RWPE1 (cell line): ENCODE measurements around the gene ULK1.

ENCODE experiments used
- CTCF ChIA-PET: fragments of 350-600 bp; sonication (Branson Sonifier 250); formaldehyde crosslinking; extraction: SDS; loops from one replicate; lab custom pipeline; 2021; lab: Yijun Ruan, JAX
- POLR2A ChIA-PET: fragments of 400-600 bp; formaldehyde crosslinking; extraction: SDS; loops from one replicate; lab custom pipeline; 2020; ENCODE audit warnings: antibody characterized with exemption; ENCODE audit not compliant: low non-redundant PET; lab: Yijun Ruan, JAX
- DNase-seq: peaks from one replicate; pipeline ENCODE4 v3.0.0; 2012; ENCODE audit warnings: low spot score
- H3K27ac ChIP-seq: fragments of 450-650 bp; 2 replicates; pipeline ENCODE4 v1.5.1; 2017
- TF ChIP-seq, protein P1 (sequence below): fragments of 450-650 bp; conservative IDR thresholded peaks from 2 replicates; pipeline ENCODE4 v1.5.1; 2017; ENCODE audit warnings: low read depth, mild to moderate bottlenecking

Gene ULK1

DNA sequence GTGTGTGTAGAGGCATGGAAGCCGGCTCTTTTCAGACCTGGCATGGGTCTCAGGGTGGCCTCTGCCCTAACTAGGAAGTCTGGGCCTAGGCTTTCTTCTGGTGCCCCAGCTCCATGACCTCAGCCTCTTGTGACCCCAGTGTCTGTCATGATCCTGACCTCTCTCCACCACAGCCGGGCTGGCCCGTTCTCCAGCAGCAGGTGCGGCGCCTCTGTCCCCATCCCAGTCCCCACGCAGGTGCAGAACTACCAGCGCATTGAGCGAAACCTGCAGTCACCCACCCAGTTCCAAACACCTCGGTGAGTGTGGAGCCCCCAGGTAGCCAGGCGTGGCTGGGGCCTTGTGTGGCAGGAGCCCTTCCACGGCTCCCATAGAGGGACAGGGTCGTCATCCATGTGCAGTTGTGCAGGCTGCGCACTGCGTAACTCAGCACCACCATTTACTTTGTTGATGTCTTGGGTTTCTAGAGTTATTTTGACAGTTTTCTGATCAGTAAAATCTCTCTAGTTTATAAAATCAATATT lies 19.8 kb downstream of the ULK1 start:
- ChIA-PET POLR2A (no interaction called here), CTCF (no interaction called here)
- DNase-seq: no peak
- TF ChIP-seq, protein P1, sequence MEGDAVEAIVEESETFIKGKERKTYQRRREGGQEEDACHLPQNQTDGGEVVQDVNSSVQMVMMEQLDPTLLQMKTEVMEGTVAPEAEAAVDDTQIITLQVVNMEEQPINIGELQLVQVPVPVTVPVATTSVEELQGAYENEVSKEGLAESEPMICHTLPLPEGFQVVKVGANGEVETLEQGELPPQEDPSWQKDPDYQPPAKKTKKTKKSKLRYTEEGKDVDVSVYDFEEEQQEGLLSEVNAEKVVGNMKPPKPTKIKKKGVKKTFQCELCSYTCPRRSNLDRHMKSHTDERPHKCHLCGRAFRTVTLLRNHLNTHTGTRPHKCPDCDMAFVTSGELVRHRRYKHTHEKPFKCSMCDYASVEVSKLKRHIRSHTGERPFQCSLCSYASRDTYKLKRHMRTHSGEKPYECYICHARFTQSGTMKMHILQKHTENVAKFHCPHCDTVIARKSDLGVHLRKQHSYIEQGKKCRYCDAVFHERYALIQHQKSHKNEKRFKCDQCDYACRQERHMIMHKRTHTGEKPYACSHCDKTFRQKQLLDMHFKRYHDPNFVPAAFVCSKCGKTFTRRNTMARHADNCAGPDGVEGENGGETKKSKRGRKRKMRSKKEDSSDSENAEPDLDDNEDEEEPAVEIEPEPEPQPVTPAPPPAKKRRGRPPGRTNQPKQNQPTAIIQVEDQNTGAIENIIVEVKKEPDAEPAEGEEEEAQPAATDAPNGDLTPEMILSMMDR: no peak
- H3K27ac ChIP-seq: 0 out of 2 replicates have a peak overlapping the region, but pooled peaks have one; percentile 68

DNA sequence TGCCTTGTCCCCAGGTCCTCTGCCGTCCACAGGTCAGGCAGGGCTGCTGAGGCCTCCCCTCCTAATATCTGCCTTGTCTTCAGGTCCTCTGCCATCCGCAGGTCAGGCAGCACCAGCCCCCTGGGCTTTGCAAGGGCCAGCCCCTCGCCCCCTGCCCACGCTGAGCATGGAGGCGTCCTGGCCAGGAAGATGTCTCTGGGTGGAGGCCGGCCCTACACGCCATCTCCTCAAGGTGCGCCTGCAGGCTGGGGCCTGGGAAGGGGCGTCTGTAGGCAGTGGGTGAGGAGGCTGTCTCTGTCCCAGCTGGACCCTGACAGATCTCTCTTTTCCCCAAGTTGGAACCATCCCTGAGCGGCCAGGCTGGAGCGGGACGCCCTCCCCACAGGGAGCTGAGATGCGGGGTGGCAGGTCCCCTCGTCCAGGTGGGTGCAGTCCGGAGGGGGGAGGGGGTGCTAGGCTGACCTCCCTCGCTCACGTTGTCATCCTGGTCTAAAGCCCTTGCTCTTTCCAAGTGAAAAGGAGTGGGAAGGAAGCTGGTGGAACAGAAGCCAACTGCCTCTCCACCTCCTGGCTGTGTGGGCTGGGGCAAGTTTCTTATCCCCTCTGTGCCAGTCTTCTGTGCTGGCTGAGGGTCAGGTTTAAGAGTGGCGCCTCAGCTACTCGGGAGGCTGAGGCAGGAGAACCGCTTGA lies 20.7 kb downstream of the ULK1 start:
- POLR2A ChIA-PET: no interaction called here
- CTCF ChIA-PET: no interaction called here
- TF ChIP-seq, protein P1: no peak
- no peak for DNase-seq
- H3K27ac ChIP-seq: no peak overlapping the region

DNA sequence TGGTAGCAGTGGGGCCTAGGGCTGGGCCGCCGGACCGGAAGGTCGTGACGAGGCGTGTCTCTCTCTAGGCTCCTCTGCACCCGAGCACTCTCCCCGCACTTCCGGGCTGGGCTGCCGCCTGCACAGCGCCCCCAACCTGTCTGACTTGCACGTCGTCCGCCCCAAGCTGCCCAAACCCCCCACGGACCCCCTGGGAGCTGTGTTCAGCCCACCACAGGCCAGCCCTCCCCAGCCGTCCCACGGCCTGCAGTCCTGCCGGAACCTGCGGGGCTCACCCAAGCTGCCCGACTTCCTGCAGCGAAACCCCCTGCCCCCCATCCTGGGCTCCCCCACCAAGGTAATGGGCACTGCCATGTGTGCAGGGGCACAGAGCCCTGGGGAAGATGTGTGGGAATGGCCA lies 21.4 kb downstream of the ULK1 start:
- POLR2A ChIA-PET: no interaction called here
- TF ChIP-seq, protein P1: no peak
- no peak for DNase-seq
- CTCF ChIA-PET: no interaction called here
- H3K27ac ChIP-seq: no peak overlapping the region

DNA sequence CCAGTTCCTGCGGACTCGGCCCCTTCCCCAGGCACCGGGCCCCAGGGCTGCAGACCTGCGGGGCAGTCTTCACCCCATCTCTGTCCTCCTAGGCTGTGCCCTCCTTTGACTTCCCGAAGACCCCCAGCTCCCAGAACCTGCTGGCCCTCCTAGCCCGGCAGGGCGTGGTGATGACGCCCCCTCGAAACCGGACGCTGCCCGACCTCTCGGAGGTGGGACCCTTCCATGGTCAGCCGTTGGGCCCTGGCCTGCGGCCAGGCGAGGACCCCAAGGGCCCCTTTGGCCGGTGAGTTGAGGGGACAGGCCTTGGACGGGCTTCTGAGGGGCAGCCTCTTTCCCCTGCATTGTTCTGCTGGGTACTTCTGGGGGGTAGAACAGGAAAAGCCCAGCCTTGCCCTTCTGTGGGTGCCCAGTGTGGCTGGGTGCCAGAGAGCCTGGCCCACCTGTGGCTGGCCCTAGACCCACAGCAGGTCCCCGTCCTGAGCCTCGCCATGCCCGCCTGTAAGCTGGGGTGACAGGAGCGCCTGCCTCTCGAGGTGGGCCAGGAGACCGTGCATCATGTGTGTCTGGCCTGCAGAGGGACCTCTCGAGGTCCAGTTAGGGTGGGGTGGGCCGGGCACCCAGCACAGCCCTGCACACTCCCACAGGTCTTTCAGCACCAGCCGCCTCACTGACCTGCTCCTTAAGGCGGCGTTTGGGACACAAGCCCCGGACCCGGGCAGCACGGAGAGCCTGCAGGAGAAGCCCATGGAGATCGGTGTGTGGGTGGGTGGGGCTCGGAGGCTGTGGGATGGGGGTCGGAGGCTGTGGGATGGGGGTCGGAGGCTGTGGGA lies 22.1 kb downstream of the ULK1 start:
- ChIA-PET POLR2A (no interaction called here), CTCF (no interaction called here)
- TF ChIP-seq, protein P1: no peak
- no peak overlapping the region for H3K27ac ChIP-seq
- no peak for DNase-seq

DNA sequence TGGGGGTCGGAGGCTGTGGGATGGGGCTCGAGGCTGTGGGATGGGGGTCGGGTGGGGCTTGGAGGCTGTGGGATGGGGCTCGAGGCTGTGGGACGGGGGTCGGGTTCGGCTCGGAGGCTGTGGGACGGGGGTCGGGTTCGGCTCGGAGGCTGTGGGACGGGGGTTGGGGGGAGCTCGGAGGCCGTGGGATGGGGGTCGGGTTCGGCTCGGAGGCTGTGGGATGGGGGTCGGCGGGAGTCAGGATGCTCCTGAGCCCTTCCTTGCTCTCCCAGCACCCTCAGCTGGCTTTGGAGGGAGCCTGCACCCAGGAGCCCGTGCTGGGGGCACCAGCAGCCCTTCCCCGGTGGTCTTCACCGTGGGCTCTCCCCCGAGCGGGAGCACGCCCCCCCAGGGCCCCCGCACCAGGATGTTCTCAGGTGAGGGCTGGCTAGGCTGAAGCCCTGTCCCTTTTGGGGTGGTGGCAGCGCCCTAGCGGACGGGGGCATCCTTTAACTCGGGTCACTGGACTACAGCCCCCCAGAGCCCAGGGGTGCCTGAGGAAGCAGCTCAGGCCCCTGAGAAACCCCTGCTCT lies 22.8 kb downstream of the ULK1 start:
- DNase-seq: no peak
- TF ChIP-seq, protein P1: no peak
- ChIA-PET CTCF (no interaction called here), POLR2A (no interaction called here)
- H3K27ac ChIP-seq: no peak overlapping the region

GRCh38 chr12:131917711-131918306 lies 23.4 kb downstream of the ULK1 start:
- CTCF ChIA-PET: no interaction called here
- H3K27ac ChIP-seq: no peak overlapping the region
- TF ChIP-seq, protein P1: no peak
- no peak for DNase-seq
- POLR2A ChIA-PET: no interaction called here
